Retina (tissue), 1 donor: ENCODE data around the gene PSMD10.

Experiments
- DNase-seq: peaks from one replicate; pipeline ENCODE4 v3.0.0-alpha.2; 2016

The PSMD10 gene

GRCh38 chrX:108091264-108091877 lies at the start of gene PSMD10, which contains the start of gene ATG4A:
Gene PSMD10 (minus strand): TSS chrX:108091542. CDS start chrX:108091520, 22 bp downstream.
Gene ATG4A (plus strand): TSS chrX:108091778. CDS start chrX:108091827, 49 bp downstream.
- peak; percentile 91 for DNase-seq

GRCh38 chrX:108138814-108139702 lies 47.7 kb upstream of the PSMD10 start:
- DNase-seq, result no peak

GRCh38 chrX:108134724-108135123 lies 43.4 kb upstream of the PSMD10 start:
- no peak for DNase-seq

DNA sequence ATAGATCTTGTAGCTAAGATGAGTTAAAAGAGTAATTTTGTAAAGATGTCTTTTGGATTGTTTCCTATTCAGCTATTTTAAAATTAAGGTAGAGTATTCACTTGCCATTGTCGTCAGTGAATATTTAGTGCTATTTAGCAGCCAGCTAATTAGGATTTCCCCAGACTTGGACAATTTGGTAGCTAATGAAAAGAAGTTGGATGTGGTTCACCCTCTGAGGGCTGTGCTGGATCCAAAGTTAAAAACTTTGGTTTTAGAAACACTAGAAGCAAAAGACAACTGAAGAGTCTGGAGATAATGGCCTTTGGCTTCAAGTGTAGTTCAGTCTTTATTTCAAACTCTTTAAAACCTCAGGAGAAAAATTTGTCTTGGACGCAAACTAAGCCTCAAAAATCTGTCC lies 41.5 kb upstream of the PSMD10 start:
- no peak for DNase-seq

- no peak for DNase-seq
These were observed 40.7 kb upstream of the PSMD10 start for GRCh38 chrX:108132034-108132433.

GRCh38 chrX:108131471-108131870 lies 40.1 kb upstream of the PSMD10 start:
- no peak for DNase-seq

DNA sequence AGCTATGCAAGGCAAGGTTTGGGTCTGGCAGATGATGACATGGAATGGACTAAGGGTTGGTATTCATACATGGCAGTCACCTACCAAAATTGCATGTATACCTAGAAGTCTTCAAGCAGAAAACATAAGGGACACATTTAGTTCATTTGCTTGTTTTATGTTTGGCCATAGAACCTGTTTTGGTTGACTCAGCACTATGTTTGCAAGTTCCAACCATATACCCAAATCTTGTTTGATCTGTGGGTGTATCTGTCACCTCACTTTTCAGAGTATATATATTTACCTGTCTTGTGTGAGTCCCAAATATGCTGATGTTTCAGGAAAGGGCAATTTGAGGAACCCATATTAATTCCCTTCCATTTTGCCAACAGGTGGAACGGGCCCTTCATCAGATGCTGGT lies 39.5 kb upstream of the PSMD10 start:
- no peak for DNase-seq

DNA sequence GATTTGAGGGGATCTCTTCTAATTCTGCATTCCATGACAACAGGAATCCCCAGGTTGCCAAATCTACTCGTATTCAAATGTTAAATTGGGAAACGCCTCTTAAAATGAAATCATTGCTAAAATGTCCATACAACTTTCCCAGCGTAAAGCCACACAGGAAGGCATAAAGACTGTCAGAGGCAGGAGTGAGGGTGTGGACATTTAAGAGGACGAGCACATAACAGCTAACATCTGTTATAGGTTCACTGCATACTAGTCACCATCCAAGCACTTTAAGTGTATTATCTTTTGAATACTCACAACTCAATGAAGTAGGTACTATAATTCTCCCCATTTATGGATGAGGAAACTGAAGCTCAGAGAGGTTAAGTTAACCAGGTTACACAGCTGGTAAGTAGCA lies 35.8 kb upstream of the PSMD10 start:
- DNase-seq, result no peak

- no peak for DNase-seq
These were observed 35.3 kb upstream of the PSMD10 start for GRCh38 chrX:108126661-108127060.

DNA sequence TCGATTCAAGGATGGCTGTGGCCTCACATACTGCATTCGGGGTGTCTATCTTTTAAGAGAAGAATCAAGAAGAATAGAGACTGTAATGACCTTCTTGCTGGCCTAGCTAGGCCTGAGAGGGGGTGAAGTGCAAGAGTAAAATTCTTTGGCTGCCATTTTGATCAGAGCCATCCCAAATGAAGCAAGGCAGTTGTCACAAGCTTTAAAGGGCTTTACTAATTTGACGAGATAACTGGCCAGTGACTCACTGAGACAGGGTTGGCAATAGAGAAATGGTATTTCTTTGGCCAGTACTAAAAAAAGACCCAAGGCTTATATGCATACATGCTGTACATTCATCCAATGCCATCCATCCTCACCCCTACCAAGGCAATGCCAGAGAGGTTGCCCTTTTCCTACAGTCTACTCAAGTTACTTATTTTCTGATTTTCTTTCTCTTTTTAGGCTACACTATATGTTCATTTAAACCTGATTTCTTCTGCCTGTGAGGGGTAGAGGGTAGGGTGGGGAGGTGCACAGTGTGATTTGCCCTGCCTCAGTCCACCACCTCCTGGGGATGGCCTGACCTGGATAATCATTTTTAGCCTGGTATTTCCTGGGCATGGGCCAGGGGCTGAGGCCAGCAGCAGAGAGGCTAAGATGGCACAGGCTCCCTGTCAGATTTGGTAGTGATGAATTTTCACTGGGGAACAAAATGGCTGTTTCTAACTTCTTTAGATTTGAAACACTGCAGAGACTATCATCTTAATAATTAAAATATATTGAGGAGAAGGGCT lies 32.4 kb upstream of the PSMD10 start:
- no peak for DNase-seq

- peak; percentile 10 for DNase-seq
These were observed 31.4 kb upstream of the PSMD10 start for GRCh38 chrX:108122748-108123147.

DNA sequence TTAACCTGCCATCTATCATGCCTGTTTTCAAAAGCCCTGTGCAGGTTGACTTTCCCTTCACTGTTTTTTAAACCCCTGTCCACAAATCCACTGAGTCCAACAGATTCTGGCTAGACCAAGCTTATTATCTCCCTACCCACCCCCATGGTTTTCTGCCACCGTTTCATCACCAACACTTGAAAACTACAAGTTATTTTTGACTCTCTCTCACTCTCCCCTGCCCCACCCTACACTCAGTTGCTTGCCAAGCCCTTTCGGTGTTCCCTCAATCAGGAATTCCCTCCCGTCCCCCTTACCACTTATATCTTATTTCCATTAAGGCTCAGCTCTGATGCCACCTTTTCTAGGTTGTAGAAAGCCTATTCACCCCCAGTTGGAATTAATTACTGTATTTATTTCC lies 29.9 kb upstream of the PSMD10 start:
- DNase-seq, result no peak

- no peak for DNase-seq
These were observed 26.6 kb upstream of the PSMD10 start for GRCh38 chrX:108117988-108118387.

GRCh38 chrX:108114541-108114940 lies 23.2 kb upstream of the PSMD10 start:
- no peak for DNase-seq

DNA sequence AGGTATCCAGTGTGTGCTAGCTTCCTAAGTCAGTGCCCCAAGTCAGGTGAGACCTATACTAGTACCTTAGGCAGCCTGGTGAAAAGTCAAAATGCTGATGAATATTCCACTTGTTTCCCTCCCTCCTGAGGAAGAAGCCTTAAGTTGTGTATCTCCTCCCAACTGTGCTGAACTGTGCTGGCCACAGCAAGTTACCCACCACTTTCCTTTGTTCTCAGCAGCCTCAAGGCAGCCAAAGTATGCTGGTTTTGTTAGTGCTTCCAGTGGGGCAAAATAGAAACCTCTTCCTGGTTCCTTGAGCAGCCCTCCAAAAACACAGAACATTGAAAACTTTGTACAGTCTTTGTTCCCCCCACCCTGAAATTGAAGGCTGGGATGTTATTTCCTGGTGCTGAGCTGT lies 14.1 kb upstream of the PSMD10 start:
- no peak for DNase-seq

- no peak for DNase-seq
These were observed 6.0 kb upstream of the PSMD10 start for GRCh38 chrX:108097380-108097779.

GRCh38 chrX:108091878-108092291 lies 543 bp upstream of the PSMD10 start:
- DNase-seq, result no peak

- DNase-seq, result no peak
These were observed 665 bp downstream of the PSMD10 start for GRCh38 chrX:108090491-108091263.

GRCh38 chrX:108088511-108088910 lies 2.8 kb downstream of the PSMD10 start:
- no peak for DNase-seq

GRCh38 chrX:108087792-108088191 lies 3.5 kb downstream of the PSMD10 start:
- DNase-seq, result no peak

GRCh38 chrX:108081110-108081509 lies 10.2 kb downstream of the PSMD10 start:
- DNase-seq, result no peak

GRCh38 chrX:108072746-108073145 lies 18.6 kb downstream of the PSMD10 start:
- DNase-seq, result no peak

GRCh38 chrX:108071578-108071977 lies 19.8 kb downstream of the PSMD10 start:
- no peak for DNase-seq
